Ovary (tissue), 9 donors: ENCODE results near the gene SYNPO2. TPM values are rescaled to one million over a fixed set of nuclear protein-coding genes. Genes with fewer than 3 reads are reported as not detected.
"Not testable (repeated sequence)": the region's sequence is repeated elsewhere in the genome, so short reads cannot be mapped to it uniquely, and the experiment has no call there.

Experiments used
- DNase-seq, 5 donors: peaks; one replicate each; pipeline ENCODE4 v3.0.0-alpha.2; 2019 to 2020
- H3K27ac ChIP-seq, 2 donors: fragments of 200-600 bp; one replicate each; pipeline versions ENCODE4 v1.5.1 to v1.8.0; 2019 to 2022
- H3K27me3 ChIP-seq: fragments of 200-600 bp; one replicate; pipeline ENCODE4 v1.8.0; 2022
- H3K36me3 ChIP-seq: fragments of 200-600 bp; sonication (generic); one replicate; pipeline ENCODE4 v1.5.1; 2019
- H3K4me1 ChIP-seq: one replicate; pipeline ENCODE4 v1.8.1; 2013; ENCODE audit warnings: mild to moderate bottlenecking, moderate library complexity; ENCODE audit not compliant: insufficient read depth
- H3K4me3 ChIP-seq: fragments of 200-600 bp; sonication (generic); one replicate; pipeline ENCODE4 v1.5.1; 2017
- H3K9me3 ChIP-seq, 2 donors: fragments of 200-600 bp in 1 of 2; sonication (generic) in 1 of 2; one replicate each; pipeline versions ENCODE4 v1.5.1 to v1.8.1; 2013 to 2019; ENCODE audit warnings: mild to moderate bottlenecking in 1 of 2, moderate library complexity in 1 of 2
- CTCF ChIP-seq, 3 donors: fragments of 450-650 bp in 2 of 3; fragments of 200-600 bp in 1 of 3; IDR thresholded peaks; one replicate each; pipeline versions ENCODE4 v1.5.1 to v1.8.0; 2016 to 2022; ENCODE audit warnings: antibody characterized with exemption in 3 of 3, mild to moderate bottlenecking in 1 of 3
- EP300 ChIP-seq: sonication (generic); formaldehyde crosslinking; IDR thresholded peaks from one replicate; pipeline ENCODE4 v1.6.1; 2017; ENCODE audit warnings: antibody characterized with exemption
- POLR2A ChIP-seq: fragments of 450-650 bp; IDR thresholded peaks from one replicate; pipeline ENCODE4 v1.6.1; 2017; ENCODE audit warnings: antibody characterized with exemption, mild to moderate bottlenecking, moderate library complexity
- WGBS, 3 donors: extraction: QIAGEN DNeasy Blood & Tissue Kit in 1 of 3; methylation state at CpG; one replicate each; pipeline versions ENCODE4 v1.1.5 to v1.1.7; 2013 to 2017; 5-methylcytosine and 5-hydroxymethylcytosine counted together
- intact Hi-C, 4 donors: fragments of 100-400 bp; cut with DNase I; formaldehyde crosslinking; loops; one replicate each; pipeline versions ENCODE4 v1.11.0 to v1.15.1; 2022 to 2023
- polyA plus RNA-seq, 2 donors: library from polyadenylated mRNA; stranded (reverse); fragments of 200-250 nt in 1 of 2; fragments of 350-450 nt in 1 of 2; fragmentation: Illumina TruSeq in 1 of 2; extraction: RNeasy Lipid Tissue Mini Kit (QIAGEN cat#74804) in 1 of 2; gene quantifications; one replicate each; pipeline ENCODE4 v1.2.3, GENCODE V29; 2013 to 2014
- total RNA-seq, 7 donors: library from RNA; depleted of rRNA in 2 of 7; stranded (reverse); fragments of >200 nt in 2 of 7; fragmentation: NEBNext Ultra II Directional in 3 of 7; extraction: Animal tissue kit (Norgen Biotek cat#: 25700) in 3 of 7; gene quantifications; one replicate each; pipeline versions ENCODE4 v1.1.0 to v1.2.4, GENCODE V29; 2016 to 2023
- donor health status: DM: no; HTN: no; CAD: no; lungs with moderate emphysema.
- donor health status: DM: no; HTN: no; CAD: no.
- donor health status: Bipolar disorder and iron deficiency.
- donor health status: DM: yes; HTN: yes; CAD: no.
- donor health status: DM: no; HTN: no; CAD: no.
- donor health status: DM: yes; HTN: yes; CAD: no.

Gene SYNPO2
- total and polyA plus RNA-seq, 9 donors: 54.8 to 265 (median 121) TPM

- no peak for TF ChIP-seq CTCF (IDR thresholded peaks at IDR 0.05)
- TF ChIP-seq POLR2A: no peak
- TF ChIP-seq EP300: no peak
- intact Hi-C loops: no loop called here
Measured at GRCh38 chr4:119059221-119059620, 170.6 kb downstream of the SYNPO2 start.

GRCh38 chr4:119067125-119067524 is 178.5 kb downstream of the SYNPO2 start:
- 73 to 75% methylated on average over 10 to 12 of the region's 12 CpGs; no CpG with 5 or more reads in 1 of the 3 donors for WGBS, 3 donors
- intact Hi-C loops, H3K4me3 ChIP-seq, H3K27me3 ChIP-seq, H3K9me3 ChIP-seq, H3K27ac ChIP-seq, H3K4me1 ChIP-seq, DNase-seq, H3K36me3 ChIP-seq: not testable (repeated sequence)

More at GRCh38 chr4:119059221-119059620, 170.6 kb downstream of the SYNPO2 start:
- Histone ChIP-seq H3K4me1 (no peaks in the 10 kb centered on the region), H3K36me3 (no peaks in the 10 kb centered on the region), H3K27ac (no peak overlapping the region), H3K9me3 (no peaks in the 10 kb centered on the region), H3K27me3 (no peaks in the 10 kb centered on the region), H3K4me3 (no peak overlapping the region)
- DNase-seq: no peak
- 63 to 83% (median 72%) methylated on average over 3 of the region's 3 CpGs for WGBS, 3 donors

DNA sequence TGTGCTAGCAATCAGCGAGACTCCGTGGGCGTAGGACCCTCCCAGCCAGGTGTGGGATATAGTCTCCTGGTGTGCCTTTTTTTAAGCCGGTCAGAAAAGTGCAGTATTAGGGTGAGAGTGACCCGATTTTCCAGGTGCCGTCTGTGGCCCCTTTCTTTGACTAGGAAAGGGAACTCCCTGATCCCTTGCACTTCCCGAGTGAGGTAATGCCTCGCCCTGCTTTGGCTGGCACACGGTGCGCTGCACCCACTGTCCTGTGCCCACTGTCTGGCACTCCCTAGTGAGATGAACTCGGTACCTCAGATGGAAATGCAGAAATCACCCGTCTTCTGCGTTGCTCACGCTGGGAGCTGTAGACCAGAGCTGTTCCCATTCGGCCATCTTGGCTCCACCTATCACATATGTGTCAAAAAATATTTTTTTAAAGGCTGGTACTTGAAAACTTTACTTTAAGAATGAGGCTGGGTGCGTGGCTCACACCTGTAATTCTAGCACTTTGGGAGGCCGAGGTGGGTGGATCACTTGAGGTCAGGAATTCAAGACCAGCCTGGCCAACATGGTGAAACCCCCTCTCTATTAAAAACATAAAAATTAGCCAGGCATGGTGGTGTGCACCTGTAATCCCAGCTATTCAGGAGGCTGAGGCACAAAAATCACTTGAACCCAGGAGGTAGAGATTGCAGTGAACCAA is 179.2 kb downstream of the SYNPO2 start:
- H3K4me1 ChIP-seq, H3K36me3 ChIP-seq, H3K27ac ChIP-seq, H3K27me3 ChIP-seq, H3K9me3 ChIP-seq, DNase-seq, H3K4me3 ChIP-seq, intact Hi-C loops: not testable (repeated sequence)
- 77 to 83% (median 82%) methylated on average over 16 to 17 of the region's 17 CpGs for WGBS, 3 donors

DNA sequence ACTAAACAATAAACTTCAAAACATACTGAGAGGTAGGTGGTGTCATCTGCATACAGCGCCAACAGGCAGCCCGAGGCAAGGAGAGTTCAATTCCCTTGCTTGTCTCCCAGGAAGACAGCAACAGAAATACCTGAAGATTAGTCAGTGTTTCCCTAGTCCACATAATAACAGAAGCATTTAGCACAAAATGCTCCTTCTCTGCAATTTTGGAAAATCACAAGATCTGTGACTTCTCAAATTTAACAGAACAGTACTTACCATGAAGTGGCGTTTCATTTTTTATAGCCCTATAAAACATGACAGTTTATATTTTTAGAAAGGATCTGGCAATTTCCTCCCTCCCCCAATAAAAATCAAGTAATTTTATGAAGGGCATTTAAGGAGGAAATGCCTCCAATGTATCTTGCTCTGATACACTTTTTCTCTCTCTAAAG is 179.9 kb downstream of the SYNPO2 start:
- H3K9me3 ChIP-seq: no peaks in the 10 kb centered on the region
- DNase-seq: no peak
- no peak overlapping the region for H3K27ac ChIP-seq
- H3K36me3 ChIP-seq: no peaks in the 10 kb centered on the region
- TF ChIP-seq EP300 (no peak), CTCF (IDR thresholded peaks at IDR 0.05) (no peak), POLR2A (no peak)
- H3K27me3 ChIP-seq: no peaks in the 10 kb centered on the region
- H3K4me3 ChIP-seq: no peak overlapping the region
- H3K4me1 ChIP-seq: no peaks in the 10 kb centered on the region
- 43 to 51% (median 48%) methylated on average over 3 of the region's 3 CpGs for WGBS, 3 donors
- intact Hi-C loops: no loop called here

DNA sequence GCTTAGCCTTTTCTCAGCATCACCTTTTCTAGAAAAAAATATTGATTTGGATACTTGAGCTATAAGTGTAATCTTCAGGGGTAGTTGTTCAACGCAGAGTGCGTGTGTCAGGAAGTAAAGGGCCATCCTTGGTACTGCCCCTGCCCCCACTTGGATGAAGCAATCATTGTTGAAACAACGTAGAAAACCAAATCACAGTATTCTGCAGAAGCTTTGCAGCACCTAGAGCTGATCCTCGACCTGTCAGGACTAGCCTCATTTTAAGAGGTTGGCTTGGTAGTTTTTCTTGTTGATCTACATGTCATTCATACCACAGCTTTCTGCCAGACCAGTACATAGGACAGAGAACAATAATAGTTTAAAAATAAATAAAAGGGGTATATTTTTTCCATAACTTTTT is 181.6 kb downstream of the SYNPO2 start:
- Histone ChIP-seq H3K27ac (no peak overlapping the region), H3K36me3 (no peaks in the 10 kb centered on the region), H3K4me3 (no peak overlapping the region), H3K9me3 (no peaks in the 10 kb centered on the region), H3K4me1 (no peaks in the 10 kb centered on the region), H3K27me3 (no peaks in the 10 kb centered on the region)
- DNase-seq: no peak
- WGBS, 3 donors: 69 to 74% (median 72%) methylated on average over 4 of the region's 4 CpGs
- intact Hi-C loops: no loop called here
- no peak for TF ChIP-seq EP300
- no peak for TF ChIP-seq CTCF (IDR thresholded peaks at IDR 0.05)
- TF ChIP-seq POLR2A: no peak
